SU-DHL-6 (cell line): ENCODE data around the gene GNPDA2.

ENCODE experiments used
- CTCF ChIP-seq: fragments of 200-600 bp; sonication (generic); IDR thresholded peaks from one replicate; pipeline ENCODE4 v1.5.1; 2017; ENCODE audit warnings: antibody characterized with exemption, mild to moderate bottlenecking, low read length, moderate library complexity; ENCODE audit not compliant: insufficient read depth, poor library complexity, severe bottlenecking
- EZH2phosphoT487 ChIP-seq: fragments of 200-600 bp; sonication (generic), shearing (Covaris generic); conservative IDR thresholded peaks from 2 replicates; pipeline ENCODE4 v1.6.1; 2018; ENCODE audit warnings: mild to moderate bottlenecking, antibody characterized with exemption, low read length, moderate library complexity, mixed read lengths

GRCh38 chr4:44700427-44700826 is 25.9 kb downstream of the GNPDA2 start:
- no peak for TF ChIP-seq EZH2phosphoT487
- TF ChIP-seq CTCF, result no peak
